ENCODE results near the gene CELSR1.

CELSR1 gene

GRCh38 chr22:46537225-46537945 lies at the start of gene CELSR1:
TSS of gene CELSR1 (minus strand) at chr22:46537620. CDS start at chr22:46537170, 450 bp downstream.
- no peak for DNase-seq (ENCODE audit: low read depth)

- no peak for DNase-seq (ENCODE audit: low read depth)
These were observed 49.6 kb upstream of the CELSR1 start for GRCh38 chr22:46587061-46587460.

- DNase-seq (ENCODE audit: low read depth) = no peak
These were observed 49.2 kb upstream of the CELSR1 start for GRCh38 chr22:46586531-46587011.

- no peak for DNase-seq (ENCODE audit: low read depth)
These were observed 48.7 kb upstream of the CELSR1 start for GRCh38 chr22:46586123-46586519.

GRCh38 chr22:46585340-46586122 lies 48.1 kb upstream of the CELSR1 start:
- DNase-seq (ENCODE audit: low read depth) = no peak

- no peak for DNase-seq (ENCODE audit: low read depth)
These were observed 46.9 kb upstream of the CELSR1 start for GRCh38 chr22:46584081-46584921.

GRCh38 chr22:46583571-46583970 lies 46.2 kb upstream of the CELSR1 start:
- DNase-seq (ENCODE audit: low read depth) = no peak

GRCh38 chr22:46582281-46582933 lies 45.0 kb upstream of the CELSR1 start:
- no peak for DNase-seq (ENCODE audit: low read depth)

- no peak for DNase-seq (ENCODE audit: low read depth)
These were observed 44.3 kb upstream of the CELSR1 start for GRCh38 chr22:46581538-46582244.

GRCh38 chr22:46580940-46581537 lies 43.6 kb upstream of the CELSR1 start:
- DNase-seq (ENCODE audit: low read depth) = no peak

GRCh38 chr22:46579751-46580449 lies 42.5 kb upstream of the CELSR1 start:
- DNase-seq (ENCODE audit: low read depth) = no peak

- no peak for DNase-seq (ENCODE audit: low read depth)
These were observed 41.6 kb upstream of the CELSR1 start for GRCh38 chr22:46578824-46579561.

GRCh38 chr22:46578251-46578823 lies 40.9 kb upstream of the CELSR1 start:
- no peak for DNase-seq (ENCODE audit: low read depth)

GRCh38 chr22:46577368-46578249 lies 40.2 kb upstream of the CELSR1 start:
- no peak for DNase-seq (ENCODE audit: low read depth)

GRCh38 chr22:46576556-46577367 lies 39.3 kb upstream of the CELSR1 start:
- no peak for DNase-seq (ENCODE audit: low read depth)

GRCh38 chr22:46575911-46576555 lies 38.6 kb upstream of the CELSR1 start:
- no peak for DNase-seq (ENCODE audit: low read depth)

All from CMK (cell line).